HG03108 (cell line): ENCODE data around the gene CIAO2A.
"Not testable (repeated sequence)": the region's sequence is repeated elsewhere in the genome, so short reads cannot be mapped to it uniquely, and the experiment has no call there.

ENCODE experiments used
- ATAC-seq: cut with Tn5 transposase; IDR thresholded peaks from one replicate; pipeline ENCODE4 v1.9.1; 2021; ENCODE audit warnings: moderate library complexity; ENCODE audit not compliant: unreplicated experiment

CIAO2A gene

DNA sequence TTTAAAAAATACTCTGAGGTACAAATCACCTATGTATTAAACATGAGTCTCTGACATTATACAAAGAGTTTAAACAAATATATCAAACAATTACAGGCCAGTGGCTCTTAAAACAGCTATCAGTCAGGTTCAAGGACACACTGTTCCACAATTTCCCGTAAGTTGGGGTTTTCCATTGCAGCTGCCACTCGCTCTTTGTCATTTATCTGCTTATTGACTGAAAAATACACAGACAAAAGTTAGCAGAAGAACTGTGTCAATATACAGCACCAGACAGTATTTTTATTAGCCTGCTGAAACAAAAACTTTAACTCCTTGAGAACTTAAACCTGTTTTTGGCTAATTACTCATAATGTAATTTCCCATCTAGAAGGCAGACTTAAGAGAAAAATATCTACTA lies 20.8 kb downstream of the CIAO2A start:
- no peak for ATAC-seq

DNA sequence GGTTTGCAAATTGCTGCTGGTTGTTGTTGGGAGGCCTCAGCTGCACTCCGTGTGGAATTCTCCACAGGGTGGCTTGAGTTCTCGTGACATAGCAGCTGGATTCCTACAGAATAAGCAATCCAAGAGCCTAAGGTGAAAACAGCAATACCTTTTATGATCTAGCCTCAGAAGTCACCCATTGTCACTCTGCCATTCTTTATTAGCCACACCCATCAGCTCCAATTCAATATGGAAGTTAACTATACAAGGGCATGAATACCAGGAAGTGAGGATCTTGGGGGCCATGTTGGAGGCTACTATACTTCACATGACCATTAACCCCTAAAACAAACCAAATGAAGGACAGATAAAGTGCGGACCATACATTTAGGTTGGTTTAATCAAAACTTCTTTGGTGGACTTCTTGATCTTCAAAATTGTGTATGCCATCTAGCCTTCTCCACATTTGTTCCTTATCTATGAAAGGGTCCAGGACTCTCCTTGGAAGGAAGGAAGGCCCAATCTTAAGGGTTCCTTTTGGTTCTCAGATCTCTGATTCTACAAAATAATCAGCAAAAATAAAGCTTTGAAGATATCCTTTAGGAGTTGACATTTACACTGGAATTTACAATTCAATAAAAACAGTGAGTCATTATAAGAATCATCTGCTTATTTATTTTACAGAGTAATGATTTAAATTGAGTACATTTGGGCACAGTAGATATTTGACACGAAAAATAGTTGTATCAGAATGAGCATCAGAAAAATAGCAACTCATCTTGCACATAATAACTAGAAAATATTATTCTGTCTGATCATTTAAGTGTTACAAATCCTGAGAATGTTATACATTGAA lies 21.5 kb downstream of the CIAO2A start:
- no peak for ATAC-seq

DNA sequence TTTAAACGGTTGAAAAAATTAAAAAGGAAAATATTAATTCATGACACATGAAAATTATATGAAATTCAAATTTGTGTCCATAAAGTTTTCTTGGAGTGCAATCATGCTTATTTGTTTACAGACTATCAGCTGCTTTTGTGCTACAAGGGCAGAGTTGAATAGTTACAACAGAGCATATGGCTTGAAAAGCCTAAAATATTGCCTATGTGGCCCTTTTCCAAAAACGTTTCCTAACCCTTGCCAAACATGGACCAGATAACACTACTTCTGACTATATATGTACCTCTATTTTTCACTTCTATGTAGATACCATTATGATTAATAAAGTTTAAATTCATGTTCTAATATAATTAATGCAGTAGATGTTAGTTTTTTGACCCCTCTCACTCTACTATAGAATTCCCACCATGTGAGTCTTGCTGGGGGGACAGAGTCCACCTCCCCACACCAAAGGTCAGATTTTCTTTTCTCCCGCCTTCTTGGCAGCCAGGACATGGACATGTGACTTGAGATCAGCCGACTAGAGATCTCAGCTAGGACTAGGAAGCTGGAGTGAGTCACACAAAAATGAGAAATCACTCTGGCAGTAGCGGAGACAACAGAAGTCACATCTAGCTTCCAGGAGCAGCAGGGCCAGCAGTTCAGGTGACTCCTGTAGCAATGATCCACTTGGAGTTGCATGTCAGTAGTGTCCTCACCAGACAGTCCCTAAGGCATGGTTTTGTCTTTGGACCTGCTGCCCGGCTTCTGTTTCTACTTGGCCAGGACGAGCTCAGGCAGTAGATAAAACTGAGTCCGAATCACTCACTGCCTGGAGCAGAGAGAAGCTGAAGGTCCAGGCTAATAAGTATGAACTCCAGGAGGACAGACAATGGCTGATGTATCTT lies 22.4 kb downstream of the CIAO2A start:
- ATAC-seq = no peak

DNA sequence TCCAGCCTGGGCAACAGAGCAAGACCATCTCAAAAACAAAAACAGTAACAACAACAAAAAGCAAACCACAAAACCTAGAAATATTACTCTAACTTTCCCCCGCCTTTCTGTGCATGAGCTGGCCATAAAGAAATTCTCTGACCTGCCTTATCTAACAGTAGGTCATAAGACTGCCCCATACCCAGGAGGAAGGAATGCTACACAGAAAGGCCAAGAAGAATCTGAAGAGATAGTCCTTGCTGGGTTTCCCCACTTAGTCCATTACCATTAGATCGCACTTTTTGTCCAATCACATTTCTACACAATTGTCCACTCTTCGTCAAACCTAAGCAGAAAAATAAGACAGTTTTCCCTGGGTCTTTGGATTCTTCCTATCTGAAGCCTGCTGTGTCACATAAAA lies 23.5 kb downstream of the CIAO2A start:
- no peak for ATAC-seq

DNA sequence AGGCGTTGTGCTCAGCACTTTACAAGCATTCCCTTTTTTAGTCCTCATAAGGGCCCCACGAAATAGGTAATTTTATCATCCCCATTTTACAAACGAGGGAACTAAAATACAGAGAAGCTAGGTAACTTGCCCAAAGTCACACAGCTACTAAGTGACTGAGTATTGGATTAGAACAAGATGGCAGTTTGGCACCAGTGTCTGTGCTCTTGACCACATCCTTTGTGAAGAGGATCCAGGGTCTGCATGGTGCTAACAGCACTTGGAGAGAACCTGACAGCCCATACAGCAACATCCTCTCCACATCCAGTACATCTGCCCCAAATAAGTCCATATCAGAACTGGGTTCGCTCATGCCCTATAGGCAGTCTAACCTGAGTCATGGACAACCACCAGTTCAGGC lies 25.5 kb downstream of the CIAO2A start:
- ATAC-seq = no peak

DNA sequence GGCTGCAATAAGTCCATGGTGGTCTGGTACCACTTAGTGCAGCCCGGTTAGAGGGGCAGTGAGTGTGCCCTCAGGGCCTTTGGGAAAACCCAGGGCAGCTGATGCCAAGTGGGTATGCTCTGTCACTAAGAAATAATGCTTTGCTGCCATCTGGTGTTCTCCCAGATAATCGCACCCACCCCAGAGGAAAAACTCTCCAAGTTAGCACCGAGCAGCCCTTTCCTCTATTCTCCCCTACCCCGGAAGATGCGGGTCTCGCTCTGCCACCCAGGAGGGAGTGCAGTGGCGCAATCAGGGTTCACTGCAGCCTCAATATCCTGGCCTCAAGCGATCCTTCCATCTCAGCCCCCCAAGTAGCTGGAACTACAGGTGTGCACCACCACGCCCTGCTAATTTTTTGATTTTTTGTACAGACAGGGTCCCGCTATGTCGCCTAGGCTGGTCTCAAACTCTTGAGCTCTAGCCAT lies 26.0 kb downstream of the CIAO2A start:
- no peak for ATAC-seq

DNA sequence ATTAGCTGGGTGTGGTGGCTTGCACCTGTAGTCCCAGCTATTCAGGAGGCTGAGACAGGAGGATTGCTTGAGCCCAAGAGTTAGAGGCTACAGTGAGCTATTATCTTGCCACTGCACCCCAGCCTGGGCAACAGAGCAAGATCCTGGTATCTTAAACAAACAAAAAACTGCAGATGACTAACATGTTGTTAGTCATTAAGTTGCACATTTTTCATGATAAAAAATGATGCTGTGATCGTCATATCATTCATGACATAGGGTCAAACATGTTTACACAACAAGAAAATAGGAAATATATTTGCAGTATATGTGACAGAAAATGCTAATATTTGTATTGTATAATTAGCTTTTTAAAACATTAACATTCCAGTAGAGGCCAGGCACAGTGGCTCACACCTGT lies 27.2 kb downstream of the CIAO2A start:
- ATAC-seq = no peak

DNA sequence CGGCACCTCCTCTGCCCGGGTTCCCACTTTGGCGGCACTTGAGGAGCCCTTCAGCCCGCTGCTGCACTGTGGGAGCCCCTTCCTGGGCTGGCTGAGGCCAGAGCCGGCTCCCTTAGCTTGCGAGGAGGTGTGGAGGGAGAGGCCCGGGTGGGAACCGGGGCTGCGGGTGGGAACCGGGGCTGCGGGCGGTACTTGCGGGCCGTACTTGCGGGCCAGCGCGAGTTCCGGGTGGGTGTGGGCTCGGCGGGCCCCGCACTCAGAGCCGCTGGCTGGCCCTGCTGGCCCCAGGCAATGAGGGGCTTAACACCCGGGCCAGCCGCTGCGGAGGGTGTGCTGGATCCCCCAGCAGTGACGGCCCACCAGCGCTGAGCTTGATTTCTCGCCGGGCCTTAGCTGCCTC lies 32.9 kb downstream of the CIAO2A start:
- no peak for ATAC-seq

DNA sequence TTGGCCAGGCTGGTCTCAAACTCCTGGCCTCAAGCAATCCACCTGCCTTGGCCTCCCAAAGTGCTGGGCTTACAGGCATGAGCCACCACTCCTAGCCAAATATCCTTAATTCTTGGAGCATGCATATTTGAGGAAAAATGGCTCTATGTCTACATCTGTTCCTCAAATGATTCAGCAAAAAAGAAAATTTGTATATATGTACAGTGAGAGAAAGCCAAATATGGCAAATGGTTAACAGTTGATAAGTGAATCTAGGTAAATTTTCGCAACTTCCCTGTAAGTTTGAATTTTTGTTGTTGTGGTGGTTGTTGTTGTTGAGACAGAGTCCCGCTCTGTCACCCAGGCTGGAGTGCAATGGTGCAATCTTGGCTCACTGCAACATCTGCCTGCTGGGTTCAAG lies 34.5 kb downstream of the CIAO2A start:
- ATAC-seq = not testable (repeated sequence)

DNA sequence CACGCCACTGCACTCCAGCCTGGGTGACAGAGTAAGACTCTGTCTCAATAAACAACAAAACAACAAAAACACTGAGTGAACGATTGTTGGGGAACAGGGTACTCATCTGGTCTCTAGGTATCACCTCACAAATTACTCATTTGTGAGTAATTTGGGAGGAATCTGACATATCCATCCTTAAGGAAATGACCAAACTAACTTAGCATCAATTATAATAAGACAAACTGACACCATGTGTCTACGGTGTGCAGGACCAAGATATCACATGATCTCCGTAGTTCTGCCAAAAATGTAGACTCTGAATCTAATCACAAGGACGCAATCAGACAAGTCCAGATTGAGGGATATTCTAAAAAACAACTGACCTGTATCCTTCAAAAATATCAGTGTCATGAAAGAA lies 35.4 kb downstream of the CIAO2A start:
- ATAC-seq = no peak

DNA sequence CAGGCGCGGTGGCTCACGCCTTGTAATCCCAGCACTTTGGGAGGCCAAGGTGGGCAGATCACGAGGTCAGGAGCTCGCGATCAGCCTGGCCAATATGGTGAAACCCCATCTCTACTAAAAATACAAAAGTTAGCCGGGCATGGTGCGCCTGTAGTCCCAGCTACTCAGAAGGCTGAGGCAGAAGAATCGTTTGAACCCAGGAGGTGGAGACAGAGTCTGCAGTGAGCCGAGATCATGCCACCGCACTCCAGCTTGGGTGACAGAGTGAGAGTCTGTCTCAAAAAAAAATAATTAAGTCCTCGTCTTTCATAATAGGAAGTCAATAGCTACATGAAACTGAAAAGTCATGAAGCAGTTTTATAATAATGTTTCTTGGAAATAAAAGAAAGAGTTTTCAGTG lies 40.0 kb downstream of the CIAO2A start:
- not testable (repeated sequence) for ATAC-seq

DNA sequence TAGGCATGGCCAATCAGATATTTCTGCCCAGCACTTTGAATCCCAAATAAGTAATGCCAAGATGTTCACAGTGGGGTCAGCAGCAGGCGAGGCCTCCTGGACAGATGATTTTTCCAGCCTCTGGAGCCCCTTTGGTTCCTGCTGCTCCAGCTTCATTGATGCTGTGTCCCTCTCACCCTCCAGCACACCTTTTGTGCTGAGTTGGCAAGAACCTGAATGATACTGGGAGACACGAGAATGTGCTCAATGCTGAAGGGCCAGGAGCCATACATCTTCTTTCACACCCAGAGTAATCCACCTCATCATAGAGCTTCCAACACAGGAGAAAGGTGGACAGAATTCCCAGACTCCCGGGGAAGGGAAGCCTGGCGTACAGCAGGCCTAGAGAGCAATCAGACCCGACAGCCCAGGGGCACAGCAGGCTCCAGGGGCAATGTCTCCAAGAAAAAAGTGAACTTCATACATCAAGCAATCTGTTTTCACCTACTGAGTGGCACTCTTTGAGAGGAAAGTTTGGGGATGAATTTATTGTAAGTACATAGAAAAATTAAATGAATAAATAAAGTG lies 40.6 kb downstream of the CIAO2A start:
- ATAC-seq = no peak

DNA sequence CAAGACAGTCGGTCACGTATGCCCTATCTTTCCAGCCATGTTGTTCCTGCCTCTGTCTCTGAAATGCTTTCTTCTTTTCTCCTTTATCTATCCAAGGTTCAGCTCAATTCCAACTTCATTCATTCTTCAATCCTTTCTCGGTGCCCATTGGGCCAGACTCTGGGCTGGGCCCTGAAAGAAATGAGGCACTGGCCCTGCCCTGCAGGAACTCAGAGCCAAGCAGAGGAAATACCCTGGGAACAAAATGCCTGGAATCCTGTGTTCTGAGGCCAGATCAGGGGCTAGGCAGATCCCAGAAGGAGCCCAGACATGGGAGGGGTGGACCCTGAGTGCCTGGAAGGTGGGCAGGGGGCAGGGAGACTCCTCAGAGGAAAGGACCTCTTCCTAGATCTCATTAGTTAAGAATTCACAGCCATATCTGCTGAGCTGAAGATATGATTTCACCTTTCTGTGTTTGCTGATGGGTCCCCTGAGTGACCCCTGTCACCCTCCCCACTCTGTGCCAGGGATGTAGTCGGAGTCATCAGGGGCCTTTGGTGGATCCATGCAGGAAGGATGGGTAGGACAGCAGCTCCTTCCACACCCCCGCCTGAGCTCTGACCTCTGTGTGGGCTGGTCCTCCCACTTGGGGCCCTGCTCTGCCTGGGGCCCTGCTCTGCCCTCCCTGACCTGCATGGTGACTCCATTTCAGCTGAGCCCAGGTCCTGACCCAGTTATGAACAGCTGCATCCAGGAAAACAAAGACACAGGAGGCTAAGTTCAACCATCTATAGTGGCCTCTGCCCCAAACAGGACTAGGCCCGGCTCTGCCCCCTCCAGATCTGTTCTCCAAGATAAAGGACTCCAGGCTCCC lies 42.0 kb downstream of the CIAO2A start:
- ATAC-seq = no peak

DNA sequence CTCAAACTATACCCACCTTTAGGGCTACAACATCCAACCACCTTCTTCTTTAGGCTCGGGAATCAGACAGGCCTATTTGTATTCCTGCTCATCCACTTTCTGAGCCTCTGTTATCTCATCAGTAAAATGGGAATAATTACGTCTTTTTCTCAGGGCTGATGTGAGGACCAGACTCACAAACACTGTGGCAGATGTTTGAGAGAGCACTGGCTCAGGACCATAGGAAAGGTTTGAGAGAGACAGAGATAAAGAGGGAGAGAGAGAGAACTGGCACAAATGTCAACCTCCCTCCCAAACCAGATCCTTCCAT lies 42.6 kb downstream of the CIAO2A start:
- ATAC-seq = no peak

DNA sequence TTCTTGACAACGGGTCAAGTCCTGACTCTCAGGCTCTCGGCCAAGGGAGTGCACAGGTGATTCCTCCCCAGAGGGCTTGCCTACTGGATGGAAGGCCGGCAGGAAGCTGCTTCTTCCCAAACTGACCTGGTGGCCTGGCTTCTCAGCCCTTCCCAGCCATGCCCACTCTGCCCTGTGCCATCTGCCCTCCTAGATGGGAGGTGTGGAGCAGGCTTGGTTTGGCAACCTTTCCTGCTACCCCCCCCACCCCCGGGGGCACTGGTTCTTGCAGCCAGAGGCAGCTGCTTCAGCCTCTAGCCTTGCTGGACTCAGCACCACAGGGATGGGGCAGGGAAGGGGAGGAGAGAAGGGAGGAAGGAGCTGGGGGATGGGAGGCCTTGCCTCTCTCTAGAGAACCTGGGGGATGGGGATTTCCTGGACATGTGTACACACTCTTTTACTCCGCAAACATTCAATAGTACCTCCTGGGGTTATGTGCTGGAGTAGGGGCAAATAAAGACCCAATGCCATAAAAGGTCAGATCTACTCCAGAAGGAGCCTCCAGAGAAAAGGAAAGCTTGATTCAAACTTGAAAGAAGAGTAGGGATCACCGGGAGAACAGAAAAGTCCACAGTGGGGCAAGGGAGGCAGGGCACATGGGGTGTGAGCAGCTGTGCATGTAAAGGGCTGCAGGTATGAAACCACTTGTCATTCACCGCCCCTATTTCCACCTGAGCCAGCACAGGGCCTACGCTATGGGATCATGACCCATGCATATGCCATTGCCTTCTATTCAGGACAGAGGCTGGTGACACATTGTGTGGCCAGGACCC lies 43.2 kb downstream of the CIAO2A start:
- ATAC-seq = no peak

DNA sequence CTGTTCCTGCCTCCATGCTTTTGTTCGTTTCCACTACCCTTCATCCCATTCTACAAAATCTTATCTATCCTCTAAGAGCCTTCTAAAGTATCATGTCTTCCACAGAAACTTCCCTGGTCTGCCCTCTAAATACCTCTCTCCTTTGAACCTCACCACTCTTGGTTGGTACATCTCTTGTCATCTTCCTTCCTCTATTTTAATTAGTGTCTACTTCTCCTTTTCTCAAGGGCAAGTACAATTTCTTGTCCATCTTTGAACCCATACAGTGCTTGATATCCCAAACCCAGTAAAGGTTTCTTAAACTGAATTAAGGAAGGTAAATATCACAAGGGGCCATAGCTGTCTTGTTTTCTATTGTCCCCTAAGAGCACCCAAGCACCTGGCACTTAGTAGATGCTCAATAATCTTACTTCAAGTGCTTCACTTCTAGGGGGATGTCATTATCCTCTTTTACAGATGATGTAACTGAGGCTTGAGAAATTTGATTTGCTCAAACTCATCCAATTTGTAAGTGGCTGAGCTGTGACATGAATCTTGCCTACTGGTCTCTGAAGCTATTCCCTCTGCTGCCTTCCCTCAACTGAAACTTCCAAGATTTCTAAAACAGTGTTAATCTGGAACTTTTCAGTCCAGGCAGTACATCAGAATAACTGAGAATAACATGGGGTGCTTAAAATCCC lies 44.7 kb downstream of the CIAO2A start:
- ATAC-seq = no peak

DNA sequence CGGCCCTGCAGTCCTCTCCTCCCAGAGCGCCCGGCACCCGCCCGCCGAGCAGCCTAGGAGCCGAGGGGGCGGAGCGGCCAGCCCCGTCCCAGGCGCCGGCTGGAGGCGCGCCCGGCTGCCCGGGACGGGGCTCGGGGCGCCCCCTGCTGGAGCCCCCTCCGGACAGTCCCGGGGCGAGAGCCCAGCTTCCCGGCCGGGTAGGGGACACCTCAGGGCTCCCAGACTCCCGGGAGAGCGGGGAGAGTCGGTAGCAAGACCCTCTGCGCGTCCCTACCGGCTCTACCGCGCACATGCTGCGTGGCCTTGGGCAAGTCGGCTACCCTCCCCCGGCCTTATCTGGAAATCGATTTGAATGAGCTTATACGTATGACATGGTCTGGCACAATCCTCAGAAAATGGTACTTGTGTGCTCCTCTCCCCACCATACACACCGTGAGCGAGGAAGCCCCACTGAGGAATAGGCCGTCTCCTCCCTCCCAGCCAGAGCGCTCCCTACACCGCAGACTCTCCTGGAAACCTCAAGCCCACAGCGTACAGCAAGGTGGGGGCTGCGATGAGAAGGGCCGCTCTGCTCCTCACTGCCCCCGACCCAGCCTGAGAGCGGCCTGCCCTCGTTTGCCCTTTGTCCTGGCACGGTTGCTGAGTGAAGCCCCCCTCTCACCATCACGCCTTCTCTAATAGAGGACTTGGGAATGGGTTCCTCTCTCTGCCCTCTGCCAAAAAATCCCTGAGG lies 47.1 kb downstream of the CIAO2A start, which contains the start of gene DAPK2:
DAPK2 (minus strand) TSS at position 65 of the 733 bp plus-strand sequence. CDS start 6,224 bp downstream, outside the sequence.
- peak; percentile 52 for ATAC-seq

DNA sequence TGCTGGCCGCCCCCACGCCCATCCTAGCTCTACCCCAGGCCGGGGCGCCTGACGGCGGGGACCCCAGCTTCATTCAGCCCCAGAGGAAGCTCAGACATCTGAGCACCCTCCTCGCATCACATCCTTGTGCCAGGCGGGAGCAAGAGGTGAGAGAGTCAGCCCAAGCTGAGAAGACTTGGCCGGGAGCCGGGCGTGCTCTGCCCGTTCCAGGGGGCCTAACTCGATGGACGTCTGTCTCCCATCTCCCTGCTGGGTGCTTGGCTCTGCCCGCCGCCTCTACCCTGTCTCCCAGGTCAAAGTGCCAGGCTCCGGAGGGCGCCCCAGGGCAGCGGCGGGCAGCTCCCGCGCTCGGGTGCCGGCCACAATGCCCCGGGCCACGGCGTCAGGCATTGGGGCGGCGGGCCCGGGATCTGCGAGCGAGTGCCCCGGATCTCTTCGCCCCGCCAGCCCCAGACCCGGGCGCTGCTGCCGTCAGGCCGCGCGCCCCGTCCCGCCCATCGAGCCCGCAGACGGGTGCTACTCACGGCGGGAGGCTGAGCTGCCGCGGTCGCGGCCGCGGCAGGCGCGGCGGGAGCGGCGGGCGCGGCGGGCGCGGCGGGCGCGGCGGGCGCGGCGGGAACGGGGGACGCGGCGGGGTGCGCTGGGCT lies 47.7 kb downstream of the CIAO2A start:
- ATAC-seq = peak; percentile 22
